ENCODE measurements around the gene DNASE1L2.

The DNASE1L2 gene

DNA sequence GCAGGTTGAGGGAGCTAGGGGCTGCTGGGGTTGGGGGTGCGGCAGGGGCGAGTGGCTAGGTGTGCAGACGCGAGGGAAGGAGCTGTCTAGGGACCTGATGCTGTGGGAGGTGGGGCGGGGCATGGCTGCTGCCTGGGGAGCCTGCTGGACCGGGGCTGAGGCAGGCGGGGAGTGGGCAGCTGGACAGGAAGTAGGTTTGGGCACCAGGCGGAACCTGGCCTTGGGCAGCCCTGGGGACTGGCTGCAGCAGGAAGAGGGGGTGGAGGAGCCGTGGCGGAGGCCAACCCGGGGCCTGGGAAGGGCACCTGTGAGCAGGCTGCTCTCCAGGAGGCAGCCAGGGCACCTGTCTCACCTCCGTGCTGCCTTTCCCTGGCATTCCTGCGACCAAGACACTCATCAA is 5.9 kb upstream of the DNASE1L2 start (continued):
- TF ChIP-seq SP2 (tag by site-specific recombination; IDR thresholded peaks at IDR 0.05) (peak; percentile 29), IKZF3 (tag by site-specific recombination; IDR thresholded peaks at IDR 0.05) (no peak), ZNF549 (tag by site-specific recombination; IDR thresholded peaks at IDR 0.05) (no peak), EGR2 (tag by site-specific recombination; IDR thresholded peaks at IDR 0.05; ENCODE audit: low read depth) (peak; percentile 62; the same call in 1 of the 2 replicates), ZNF626 (tag by site-specific recombination; IDR thresholded peaks at IDR 0.05) (no peak), ZNF704 (tag by site-specific recombination; IDR thresholded peaks at IDR 0.05) (no peak), SALL2 (tag by site-specific recombination; IDR thresholded peaks at IDR 0.05; ENCODE audit: borderline replicate concordance) (no peak), ZNF585B (tag by site-specific recombination; IDR thresholded peaks at IDR 0.05) (no peak), ZFP37 (tag by site-specific recombination; IDR thresholded peaks at IDR 0.05) (no peak)
- TF ChIP-seq, protein P1, sequence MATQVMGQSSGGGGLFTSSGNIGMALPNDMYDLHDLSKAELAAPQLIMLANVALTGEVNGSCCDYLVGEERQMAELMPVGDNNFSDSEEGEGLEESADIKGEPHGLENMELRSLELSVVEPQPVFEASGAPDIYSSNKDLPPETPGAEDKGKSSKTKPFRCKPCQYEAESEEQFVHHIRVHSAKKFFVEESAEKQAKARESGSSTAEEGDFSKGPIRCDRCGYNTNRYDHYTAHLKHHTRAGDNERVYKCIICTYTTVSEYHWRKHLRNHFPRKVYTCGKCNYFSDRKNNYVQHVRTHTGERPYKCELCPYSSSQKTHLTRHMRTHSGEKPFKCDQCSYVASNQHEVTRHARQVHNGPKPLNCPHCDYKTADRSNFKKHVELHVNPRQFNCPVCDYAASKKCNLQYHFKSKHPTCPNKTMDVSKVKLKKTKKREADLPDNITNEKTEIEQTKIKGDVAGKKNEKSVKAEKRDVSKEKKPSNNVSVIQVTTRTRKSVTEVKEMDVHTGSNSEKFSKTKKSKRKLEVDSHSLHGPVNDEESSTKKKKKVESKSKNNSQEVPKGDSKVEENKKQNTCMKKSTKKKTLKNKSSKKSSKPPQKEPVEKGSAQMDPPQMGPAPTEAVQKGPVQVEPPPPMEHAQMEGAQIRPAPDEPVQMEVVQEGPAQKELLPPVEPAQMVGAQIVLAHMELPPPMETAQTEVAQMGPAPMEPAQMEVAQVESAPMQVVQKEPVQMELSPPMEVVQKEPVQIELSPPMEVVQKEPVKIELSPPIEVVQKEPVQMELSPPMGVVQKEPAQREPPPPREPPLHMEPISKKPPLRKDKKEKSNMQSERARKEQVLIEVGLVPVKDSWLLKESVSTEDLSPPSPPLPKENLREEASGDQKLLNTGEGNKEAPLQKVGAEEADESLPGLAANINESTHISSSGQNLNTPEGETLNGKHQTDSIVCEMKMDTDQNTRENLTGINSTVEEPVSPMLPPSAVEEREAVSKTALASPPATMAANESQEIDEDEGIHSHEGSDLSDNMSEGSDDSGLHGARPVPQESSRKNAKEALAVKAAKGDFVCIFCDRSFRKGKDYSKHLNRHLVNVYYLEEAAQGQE (tag by site-specific recombination; IDR thresholded peaks at IDR 0.05): no peak

DNA sequence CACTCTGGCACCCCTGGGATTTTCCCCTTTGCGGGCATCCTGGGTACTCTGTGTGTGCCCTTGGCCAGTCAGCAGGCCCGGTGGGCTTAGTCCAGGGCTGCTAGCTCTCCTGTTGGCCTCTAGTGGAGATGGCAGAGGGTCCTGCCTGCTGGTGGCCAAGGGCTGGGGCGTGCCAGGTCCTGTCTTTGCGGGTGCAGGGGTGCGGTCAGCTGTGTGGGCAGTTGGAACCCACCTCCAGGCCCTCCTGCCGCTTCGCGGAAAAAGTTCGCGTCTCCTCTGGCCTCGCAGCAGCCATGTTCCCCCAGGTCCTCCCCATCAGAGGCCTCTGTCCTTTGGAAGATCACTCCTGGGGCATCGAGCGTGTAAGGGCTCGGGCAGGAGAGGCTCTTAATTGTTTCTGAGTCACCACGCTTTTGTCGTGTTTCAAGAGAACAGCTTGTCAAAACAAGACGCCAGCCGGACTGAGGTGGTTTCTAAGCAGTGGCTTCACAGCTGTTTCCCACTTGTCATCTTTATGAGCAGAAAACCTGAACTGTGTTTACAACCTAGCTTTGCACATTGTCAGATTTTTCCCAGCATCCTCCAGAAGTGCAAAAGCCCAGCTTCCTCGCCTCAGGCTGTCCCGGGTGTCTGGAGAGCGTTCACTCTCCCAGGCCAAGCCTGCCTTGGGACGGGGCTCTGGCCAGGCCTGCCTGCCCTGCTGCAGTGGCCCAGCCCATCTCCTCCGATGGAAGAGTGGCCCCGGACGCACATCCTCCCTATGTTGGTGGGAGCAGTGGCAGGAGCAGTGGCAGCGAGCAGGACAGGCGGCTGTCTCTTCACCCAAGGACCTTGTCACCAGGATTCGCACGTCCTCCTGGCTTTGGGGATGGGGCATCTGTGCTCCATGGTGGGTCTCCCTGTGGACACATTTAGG is 5.0 kb upstream of the DNASE1L2 start:
- Histone ChIP-seq H3K4me3 (ENCODE audit: low read depth, low read length) (no peak overlapping the region), H3K36me3 (ENCODE audit: control insufficient read depth in 2 of 2, insufficient read depth in 1 of 2, low read length in 2 of 2) (peaks cover 0 to 88% of the 10 kb centered on the region in 2 experiments; a peak in 2 of 3 replicates), H3K27ac (ENCODE audit: extremely low read depth, low read depth, low read length) (no peak overlapping the region), H3K4me1 (ENCODE audit: control insufficient read depth, insufficient read depth, low read length) (peaks cover under 1% of the 10 kb centered on the region; the same call in 1 of the 2 replicates), H3K9me3 (ENCODE audit: control insufficient read depth, insufficient read depth, low read depth, low read length) (no peaks in the 10 kb centered on the region)
- POLR2A ChIA-PET: interaction anchor here (1.1 to 2.0 kb wide), 4 partner anchors 8 to 270 kb away, joined by 3 to 6 read pairs (median 4); partner anchors contain the start of genes E4F1 and ECI1
- CTCF ChIA-PET: no interaction called here
- TF ChIP-seq, protein P2, sequence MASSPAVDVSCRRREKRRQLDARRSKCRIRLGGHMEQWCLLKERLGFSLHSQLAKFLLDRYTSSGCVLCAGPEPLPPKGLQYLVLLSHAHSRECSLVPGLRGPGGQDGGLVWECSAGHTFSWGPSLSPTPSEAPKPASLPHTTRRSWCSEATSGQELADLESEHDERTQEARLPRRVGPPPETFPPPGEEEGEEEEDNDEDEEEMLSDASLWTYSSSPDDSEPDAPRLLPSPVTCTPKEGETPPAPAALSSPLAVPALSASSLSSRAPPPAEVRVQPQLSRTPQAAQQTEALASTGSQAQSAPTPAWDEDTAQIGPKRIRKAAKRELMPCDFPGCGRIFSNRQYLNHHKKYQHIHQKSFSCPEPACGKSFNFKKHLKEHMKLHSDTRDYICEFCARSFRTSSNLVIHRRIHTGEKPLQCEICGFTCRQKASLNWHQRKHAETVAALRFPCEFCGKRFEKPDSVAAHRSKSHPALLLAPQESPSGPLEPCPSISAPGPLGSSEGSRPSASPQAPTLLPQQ (tag by site-specific recombination; IDR thresholded peaks at IDR 0.05): no peak
- TF ChIP-seq ZNF121 (tag by site-specific recombination; IDR thresholded peaks at IDR 0.05): no peak
- TF ChIP-seq, protein P3, sequence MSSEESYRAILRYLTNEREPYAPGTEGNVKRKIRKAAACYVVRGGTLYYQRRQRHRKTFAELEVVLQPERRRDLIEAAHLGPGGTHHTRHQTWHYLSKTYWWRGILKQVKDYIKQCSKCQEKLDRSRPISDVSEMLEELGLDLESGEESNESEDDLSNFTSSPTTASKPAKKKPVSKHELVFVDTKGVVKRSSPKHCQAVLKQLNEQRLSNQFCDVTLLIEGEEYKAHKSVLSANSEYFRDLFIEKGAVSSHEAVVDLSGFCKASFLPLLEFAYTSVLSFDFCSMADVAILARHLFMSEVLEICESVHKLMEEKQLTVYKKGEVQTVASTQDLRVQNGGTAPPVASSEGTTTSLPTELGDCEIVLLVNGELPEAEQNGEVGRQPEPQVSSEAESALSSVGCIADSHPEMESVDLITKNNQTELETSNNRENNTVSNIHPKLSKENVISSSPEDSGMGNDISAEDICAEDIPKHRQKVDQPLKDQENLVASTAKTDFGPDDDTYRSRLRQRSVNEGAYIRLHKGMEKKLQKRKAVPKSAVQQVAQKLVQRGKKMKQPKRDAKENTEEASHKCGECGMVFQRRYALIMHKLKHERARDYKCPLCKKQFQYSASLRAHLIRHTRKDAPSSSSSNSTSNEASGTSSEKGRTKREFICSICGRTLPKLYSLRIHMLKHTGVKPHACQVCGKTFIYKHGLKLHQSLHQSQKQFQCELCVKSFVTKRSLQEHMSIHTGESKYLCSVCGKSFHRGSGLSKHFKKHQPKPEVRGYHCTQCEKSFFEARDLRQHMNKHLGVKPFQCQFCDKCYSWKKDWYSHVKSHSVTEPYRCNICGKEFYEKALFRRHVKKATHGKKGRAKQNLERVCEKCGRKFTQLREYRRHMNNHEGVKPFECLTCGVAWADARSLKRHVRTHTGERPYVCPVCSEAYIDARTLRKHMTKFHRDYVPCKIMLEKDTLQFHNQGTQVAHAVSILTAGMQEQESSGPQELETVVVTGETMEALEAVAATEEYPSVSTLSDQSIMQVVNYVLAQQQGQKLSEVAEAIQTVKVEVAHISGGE (tag by site-specific recombination; conservative IDR thresholded peaks at IDR 0.05; ENCODE audit: low read depth): no peak
- TF ChIP-seq ZIC2 (tag by site-specific recombination; IDR thresholded peaks at IDR 0.05): 0 out of 2 replicates have a peak, but pooled peaks have one; percentile 11
- no peak for TF ChIP-seq ZNF350 (tag by site-specific recombination; IDR thresholded peaks at IDR 0.05)
- no peak for TF ChIP-seq ZBTB44 (tag by site-specific recombination; IDR thresholded peaks at IDR 0.05)
- TF ChIP-seq, protein P4, sequence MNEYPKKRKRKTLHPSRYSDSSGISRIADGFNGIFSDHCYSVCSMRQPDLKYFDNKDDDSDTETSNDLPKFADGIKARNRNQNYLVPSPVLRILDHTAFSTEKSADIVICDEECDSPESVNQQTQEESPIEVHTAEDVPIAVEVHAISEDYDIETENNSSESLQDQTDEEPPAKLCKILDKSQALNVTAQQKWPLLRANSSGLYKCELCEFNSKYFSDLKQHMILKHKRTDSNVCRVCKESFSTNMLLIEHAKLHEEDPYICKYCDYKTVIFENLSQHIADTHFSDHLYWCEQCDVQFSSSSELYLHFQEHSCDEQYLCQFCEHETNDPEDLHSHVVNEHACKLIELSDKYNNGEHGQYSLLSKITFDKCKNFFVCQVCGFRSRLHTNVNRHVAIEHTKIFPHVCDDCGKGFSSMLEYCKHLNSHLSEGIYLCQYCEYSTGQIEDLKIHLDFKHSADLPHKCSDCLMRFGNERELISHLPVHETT (tag by site-specific recombination; IDR thresholded peaks at IDR 0.05): peak; percentile 45; the same call in 1 of the 2 replicates
- TF ChIP-seq ZNF529 (tag by site-specific recombination; IDR thresholded peaks at IDR 0.05; ENCODE audit: insufficient replicate concordance): no peak
- no peak for TF ChIP-seq ZNF585B (tag by site-specific recombination; IDR thresholded peaks at IDR 0.05)
- TF ChIP-seq ZNF76 (tag by site-specific recombination; IDR thresholded peaks at IDR 0.05; ENCODE audit: borderline replicate concordance, low read depth): peak; percentile 37; the same call in 1 of the 2 replicates

Data from HEK293 (cell line).